Brain microvascular endothelial cell (primary cell): ENCODE results near the gene LRBA.

ENCODE experiments used
- DNase-seq: peaks from one replicate; pipeline ENCODE4 v3.0.0-alpha.2; 2020
- H3K27ac ChIP-seq: fragments of 250-450 bp; sonication (Bioruptor Pico); 2 replicates; pipeline ENCODE4 v1.5.1; 2020; ENCODE audit warnings: mild to moderate bottlenecking, moderate library complexity
- H3K27me3 ChIP-seq: fragments of 250-450 bp; sonication (Bioruptor Pico); replicated peaks from 2 replicates; pipeline ENCODE4 v1.5.1; 2020; ENCODE audit warnings: mild to moderate bottlenecking
- H3K36me3 ChIP-seq: fragments of 250-450 bp; sonication (Bioruptor Pico); replicated peaks from 2 replicates; pipeline ENCODE4 v1.5.1; 2020; ENCODE audit warnings: mild to moderate bottlenecking
- H3K4me3 ChIP-seq: 2 replicates; pipeline ENCODE4 v1.5.1; 2011; ENCODE audit warnings: low read depth, mild to moderate bottlenecking, control low read depth, low read length, moderate library complexity
- in situ Hi-C: cut with HindIII; loops from 2 replicates; pipeline ENCODE4 v1.10.0; 2017; ENCODE audit warnings: low sequenced_read_pairs, low pct_ligation_motif_present
- TF ChIP-seq, protein P1 (sequence below): IDR thresholded peaks from 2 replicates; pipeline ENCODE4 v1.5.1; 2011; ENCODE audit warnings: low read depth, mild to moderate bottlenecking, moderate library complexity, low read length, control low read depth, inconsistent platforms; ENCODE audit errors: missing control alignments

LRBA gene

DNA sequence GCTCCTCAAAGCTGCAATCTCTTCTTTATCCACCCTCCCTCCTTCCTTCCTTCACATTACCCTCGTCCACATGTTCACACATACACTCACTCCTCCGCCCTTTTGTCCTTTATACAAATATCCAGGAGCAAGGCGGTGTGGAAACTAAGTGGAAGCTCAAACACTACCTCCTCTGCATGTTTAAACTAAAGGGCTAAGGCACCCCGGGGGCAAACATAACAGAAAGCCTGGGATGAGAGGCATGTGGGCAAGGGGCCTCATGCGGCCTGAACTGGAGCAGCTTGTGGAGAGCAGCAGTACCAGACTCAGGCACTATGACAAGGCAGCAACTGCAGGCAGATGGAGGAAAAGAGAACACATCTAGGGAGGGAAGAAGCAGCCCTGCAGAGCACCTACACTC, 423.7 kb downstream of the LRBA start:
- DNase-seq: no peak
- H3K27me3 ChIP-seq: no peaks in the 10 kb centered on the region
- TF ChIP-seq, protein P1, sequence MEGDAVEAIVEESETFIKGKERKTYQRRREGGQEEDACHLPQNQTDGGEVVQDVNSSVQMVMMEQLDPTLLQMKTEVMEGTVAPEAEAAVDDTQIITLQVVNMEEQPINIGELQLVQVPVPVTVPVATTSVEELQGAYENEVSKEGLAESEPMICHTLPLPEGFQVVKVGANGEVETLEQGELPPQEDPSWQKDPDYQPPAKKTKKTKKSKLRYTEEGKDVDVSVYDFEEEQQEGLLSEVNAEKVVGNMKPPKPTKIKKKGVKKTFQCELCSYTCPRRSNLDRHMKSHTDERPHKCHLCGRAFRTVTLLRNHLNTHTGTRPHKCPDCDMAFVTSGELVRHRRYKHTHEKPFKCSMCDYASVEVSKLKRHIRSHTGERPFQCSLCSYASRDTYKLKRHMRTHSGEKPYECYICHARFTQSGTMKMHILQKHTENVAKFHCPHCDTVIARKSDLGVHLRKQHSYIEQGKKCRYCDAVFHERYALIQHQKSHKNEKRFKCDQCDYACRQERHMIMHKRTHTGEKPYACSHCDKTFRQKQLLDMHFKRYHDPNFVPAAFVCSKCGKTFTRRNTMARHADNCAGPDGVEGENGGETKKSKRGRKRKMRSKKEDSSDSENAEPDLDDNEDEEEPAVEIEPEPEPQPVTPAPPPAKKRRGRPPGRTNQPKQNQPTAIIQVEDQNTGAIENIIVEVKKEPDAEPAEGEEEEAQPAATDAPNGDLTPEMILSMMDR: peak; percentile 7
- in situ Hi-C loops: loop anchor here (25.0 kb wide), 1 partner anchor 279 kb away; no protein-coding TSS in a partner anchor
- H3K36me3 ChIP-seq: no peaks in the 10 kb centered on the region
- H3K4me3 ChIP-seq: no peak overlapping the region
- no peak overlapping the region for H3K27ac ChIP-seq

DNA sequence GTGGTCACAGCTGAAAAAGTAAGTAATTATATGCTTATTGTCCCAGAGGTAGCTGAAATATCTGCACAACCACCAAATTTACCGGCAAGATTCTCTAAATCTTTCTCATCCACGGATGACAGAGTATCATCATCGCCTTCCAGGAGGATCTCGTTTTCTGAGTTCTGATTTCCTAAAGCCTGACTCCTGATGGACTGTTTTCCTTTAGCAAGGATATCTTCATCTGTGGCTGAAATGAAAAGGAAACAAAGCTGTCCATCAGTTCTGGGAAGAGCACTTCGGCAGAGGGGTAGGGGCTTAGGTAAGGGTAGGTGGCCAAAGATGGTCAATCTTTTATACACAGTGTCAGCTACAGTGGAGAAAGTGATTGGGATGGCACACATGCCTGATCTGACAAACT, 424.5 kb downstream of the LRBA start:
- H3K27me3 ChIP-seq: no peaks in the 10 kb centered on the region
- no peak overlapping the region for H3K27ac ChIP-seq
- no peak overlapping the region for H3K4me3 ChIP-seq
- TF ChIP-seq, protein P1: no peak
- in situ Hi-C loops: loop anchor here (25.0 kb wide), 1 partner anchor 278 kb away; no protein-coding TSS in a partner anchor
- no peaks in the 10 kb centered on the region for H3K36me3 ChIP-seq
- no peak for DNase-seq

DNA sequence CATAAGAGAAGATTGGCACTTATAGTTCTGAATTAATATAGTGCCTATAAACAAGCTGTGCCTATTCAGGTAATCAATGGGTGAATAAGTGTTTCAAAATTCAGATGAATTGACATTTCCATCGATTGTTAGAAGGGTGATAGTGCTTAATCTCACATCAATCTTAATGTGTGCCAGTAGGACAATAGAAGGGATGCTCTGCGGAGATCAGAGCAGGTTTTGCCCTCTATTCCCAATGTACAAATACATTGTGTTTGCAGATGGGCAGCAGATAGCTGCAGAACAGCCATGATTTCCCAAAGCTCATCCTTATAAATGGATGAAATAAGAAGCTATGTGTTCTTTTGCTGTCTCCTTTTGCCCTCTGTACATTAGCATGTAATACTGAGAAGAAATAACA, 425.9 kb downstream of the LRBA start:
- Histone ChIP-seq H3K27me3 (no peaks in the 10 kb centered on the region), H3K36me3 (no peaks in the 10 kb centered on the region), H3K4me3 (no peak overlapping the region), H3K27ac (no peak overlapping the region)
- TF ChIP-seq, protein P1: no peak
- no peak for DNase-seq
- in situ Hi-C loops: loop anchor here (25.0 kb wide), 1 partner anchor 277 kb away; no protein-coding TSS in a partner anchor

DNA sequence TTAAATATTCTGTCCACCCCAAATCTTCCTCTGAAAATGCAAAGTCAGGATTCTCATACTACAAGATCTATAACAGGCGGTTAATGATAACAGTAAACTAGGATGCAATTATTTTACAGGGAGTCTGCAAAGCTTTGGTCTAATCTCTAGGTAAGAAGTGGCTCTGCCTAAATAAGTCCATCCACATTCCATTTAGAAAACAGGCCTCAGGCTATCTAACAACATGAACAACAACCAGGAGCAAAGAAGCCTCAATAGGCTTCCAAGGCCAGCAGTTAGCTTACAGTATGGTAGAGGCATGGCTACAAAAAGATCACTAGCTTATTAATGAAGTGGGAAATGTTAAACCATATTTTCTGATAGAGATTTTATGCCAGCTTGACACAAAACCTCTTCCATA, 426.8 kb downstream of the LRBA start:
- H3K27ac ChIP-seq: no peak overlapping the region
- H3K36me3 ChIP-seq: no peaks in the 10 kb centered on the region
- TF ChIP-seq, protein P1: no peak
- DNase-seq: no peak
- no peak overlapping the region for H3K4me3 ChIP-seq
- H3K27me3 ChIP-seq: no peaks in the 10 kb centered on the region
- in situ Hi-C loops: loop anchor here (25.0 kb wide), 1 partner anchor 276 kb away; no protein-coding TSS in a partner anchor

DNA sequence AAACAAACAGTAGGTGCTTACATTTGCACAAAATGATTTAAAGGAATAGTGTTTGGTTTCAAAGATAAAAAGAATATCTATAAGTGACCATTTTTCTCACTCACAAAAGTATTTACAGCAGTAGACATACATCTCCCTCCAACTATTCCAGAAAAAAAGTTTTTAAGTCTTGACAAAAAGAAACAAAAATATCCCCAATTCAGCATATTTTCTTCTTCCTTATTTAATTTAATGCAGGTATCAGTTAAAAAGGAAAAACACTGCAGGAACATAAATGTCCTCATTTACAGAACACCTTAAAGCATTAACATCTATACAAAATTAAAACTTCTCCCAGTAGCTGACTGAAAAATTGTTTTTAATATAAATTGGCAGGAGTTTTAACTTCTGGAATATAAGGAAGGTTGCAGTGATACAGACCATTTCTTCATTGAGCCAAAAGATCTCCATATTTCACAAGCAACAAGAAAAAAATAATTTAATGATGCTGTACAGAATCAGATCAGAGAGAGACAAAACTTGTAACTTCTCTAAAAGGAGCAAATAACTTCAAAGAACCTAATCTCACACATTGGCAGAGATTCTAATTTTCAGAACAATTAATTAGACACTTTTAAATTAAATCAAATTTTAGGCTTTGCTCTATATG, 428.8 kb downstream of the LRBA start:
- TF ChIP-seq, protein P1: no peak
- in situ Hi-C loops: loop anchor here (25.0 kb wide), 1 partner anchor 274 kb away; no protein-coding TSS in a partner anchor
- no peak for DNase-seq
- Histone ChIP-seq H3K4me3 (no peak overlapping the region), H3K27me3 (no peaks in the 10 kb centered on the region), H3K36me3 (no peaks in the 10 kb centered on the region), H3K27ac (no peak overlapping the region)
